ENCODE results near the gene TOPBP1. TPM values are rescaled to one million over a fixed set of nuclear protein-coding genes. Genes with fewer than 3 reads are reported as not detected.
A peak's percentile ranks its signal among the peaks of the same experiment; 100 is the strongest.

The TOPBP1 gene
- total and polyA plus RNA-seq, 2 of the 8 experiments (the other 6 are each of a cell fraction or from before 2014, with no cell fraction given), result 19.7 to 35.9 TPM

- TF ChIP-seq HDAC2 (IDR thresholded peaks at IDR 0.05; ENCODE audit: borderline replicate concordance in 1 of 2, low read depth in 2 of 2, low read length in 2 of 2) (no peak), RAD21 (IDR thresholded peaks at IDR 0.05 in 1 of 2, conservative IDR thresholded peaks at IDR 0.05 in 1 of 2; ENCODE audit: low read depth in 2 of 2, low read length in 2 of 2) (peak; percentile 52 to 59), TAF7 (optimal IDR thresholded peaks at IDR 0.05; ENCODE audit: borderline replicate concordance, low read depth, low read length) (no peak), ASH2L (IDR thresholded peaks at IDR 0.05; ENCODE audit: low read length) (no peak), SIX5 (IDR thresholded peaks at IDR 0.05; ENCODE audit: low read depth, low read length) (no peak), TBP (IDR thresholded peaks at IDR 0.05; ENCODE audit: low read depth, low read length) (no peak), CBX5 (IDR thresholded peaks at IDR 0.05; ENCODE audit: low read depth, low read length) (no peak), EGR1 (IDR thresholded peaks at IDR 0.05; ENCODE audit: borderline replicate concordance, low read depth, low read length) (no peak), POU5F1 (IDR thresholded peaks at IDR 0.05; ENCODE audit: low read depth, low read length) (no peak), SAP30 (IDR thresholded peaks at IDR 0.05; ENCODE audit: insufficient read depth, insufficient replicate concordance, low read length) (no peak), SP4 (IDR thresholded peaks at IDR 0.05; ENCODE audit: low read length) (no peak), NRF1 (IDR thresholded peaks at IDR 0.05; ENCODE audit: low read depth, low read length) (no peak), RNF2 (IDR thresholded peaks at IDR 0.05; ENCODE audit: borderline replicate concordance, low read depth, low read length, missing control alignments, poor library complexity, severe bottlenecking) (no peak), USF2 (IDR thresholded peaks at IDR 0.05; ENCODE audit: low read length) (no peak), SP2 (IDR thresholded peaks at IDR 0.05; ENCODE audit: low read length) (no peak), BACH1 (IDR thresholded peaks at IDR 0.05; ENCODE audit: low read length) (no peak), GABPA (IDR thresholded peaks at IDR 0.05; ENCODE audit: borderline replicate concordance, insufficient read depth, low read length) (no peak), BRCA1 (IDR thresholded peaks at IDR 0.05; ENCODE audit: low read depth, low read length) (no peak), GTF2F1 (IDR thresholded peaks at IDR 0.05; ENCODE audit: borderline replicate concordance, low read depth, low read length) (no peak), KDM5A (IDR thresholded peaks at IDR 0.05; ENCODE audit: low read length) (no peak), ZNF274 (IDR thresholded peaks at IDR 0.05; ENCODE audit: borderline replicate concordance, extremely low read depth, low read length) (no peak), TEAD4 (IDR thresholded peaks at IDR 0.05; ENCODE audit: low read depth, low read length) (no peak), CREB1 (IDR thresholded peaks at IDR 0.05) (no peak)
Observed at GRCh38 chr3:133578548-133579191, 83.1 kb downstream of the TOPBP1 start (continued).

Data from H1 (cell line).